ENCODE measurements around the gene ABHD17B. TPM values are rescaled to one million over a fixed set of nuclear protein-coding genes. Genes with fewer than 3 reads are reported as not detected.

ABHD17B gene
- total RNA-seq, 3 donors from 2014 or later = 13.6 to 26.3 (median 23.3) TPM

- Histone ChIP-seq H3K27ac (no peak overlapping the region), H3K9me3 (peaks cover 8 to 29% of the 10 kb centered on the region in 2 donors), H3K4me3 (no peak overlapping the region), H3K27me3 (no peaks in the 10 kb centered on the region), H3K36me3 (no peaks in the 10 kb centered on the region), H3K4me1 (no peaks in the 10 kb centered on the region)
- no peak for DNase-seq (ENCODE audit: low spot score in 2 of 2)
- TF ChIP-seq CTCF (IDR thresholded peaks at IDR 0.05) (no peak), POLR2A (IDR thresholded peaks at IDR 0.05) (no peak), POLR2AphosphoS5 (IDR thresholded peaks at IDR 0.05) (no peak)
- intact Hi-C loops (cut with DNase I; ENCODE audit: low total_unique reads) = no loop called here
Observed at GRCh38 chr9:71876829-71877228, 34.2 kb downstream of the ABHD17B start.

- intact Hi-C loops (cut with DNase I; ENCODE audit: low total_unique reads) = no loop called here
- H3K9me3 ChIP-seq = peaks cover 8 to 29% of the 10 kb centered on the region in 2 donors
Observed at GRCh38 chr9:71876106-71876505, 34.9 kb downstream of the ABHD17B start.

GRCh38 chr9:71875345-71875744 is 35.6 kb downstream of the ABHD17B start:
- DNase-seq (ENCODE audit: low spot score in 2 of 2) = no peak
- Histone ChIP-seq H3K4me1 (no peaks in the 10 kb centered on the region), H3K4me3 (no peak overlapping the region), H3K9me3 (peaks cover 8 to 29% of the 10 kb centered on the region in 2 donors), H3K27me3 (no peaks in the 10 kb centered on the region), H3K27ac (no peak overlapping the region), H3K36me3 (no peaks in the 10 kb centered on the region)
- intact Hi-C loops (cut with DNase I; ENCODE audit: low total_unique reads) = no loop called here
- no peak for TF ChIP-seq POLR2A (IDR thresholded peaks at IDR 0.05)
- TF ChIP-seq CTCF (IDR thresholded peaks at IDR 0.05) = no peak
- TF ChIP-seq POLR2AphosphoS5 (IDR thresholded peaks at IDR 0.05) = no peak

More at GRCh38 chr9:71876106-71876505, 34.9 kb downstream of the ABHD17B start:
- Histone ChIP-seq H3K27ac (no peak overlapping the region), H3K27me3 (no peaks in the 10 kb centered on the region), H3K36me3 (no peaks in the 10 kb centered on the region), H3K4me1 (no peaks in the 10 kb centered on the region), H3K4me3 (no peak overlapping the region)
- DNase-seq (ENCODE audit: low spot score in 2 of 2) = no peak
- no peak for TF ChIP-seq POLR2AphosphoS5 (IDR thresholded peaks at IDR 0.05)
- no peak for TF ChIP-seq CTCF (IDR thresholded peaks at IDR 0.05)

- H3K36me3 ChIP-seq = no peaks in the 10 kb centered on the region
- H3K9me3 ChIP-seq = peaks cover 6 to 18% of the 10 kb centered on the region in 2 donors
- no peaks in the 10 kb centered on the region for H3K27me3 ChIP-seq
- intact Hi-C loops (cut with DNase I; ENCODE audit: low total_unique reads) = no loop called here
- H3K4me3 ChIP-seq = no peak overlapping the region
- no peak for DNase-seq (ENCODE audit: low spot score in 2 of 2)
- TF ChIP-seq CTCF (IDR thresholded peaks at IDR 0.05) (no peak), POLR2AphosphoS5 (IDR thresholded peaks at IDR 0.05) (no peak), POLR2A (IDR thresholded peaks at IDR 0.05) (no peak)
- H3K27ac ChIP-seq = no peak overlapping the region
- no peaks in the 10 kb centered on the region for H3K4me1 ChIP-seq
Observed at GRCh38 chr9:71863631-71864030, 47.4 kb downstream of the ABHD17B start.

GRCh38 chr9:71861618-71862017 is 49.4 kb downstream of the ABHD17B start:
- Histone ChIP-seq H3K4me1 (no peaks in the 10 kb centered on the region), H3K4me3 (no peak overlapping the region), H3K27me3 (no peaks in the 10 kb centered on the region), H3K27ac (no peak overlapping the region), H3K9me3 (peaks cover 6 to 18% of the 10 kb centered on the region in 2 donors), H3K36me3 (no peaks in the 10 kb centered on the region)
- TF ChIP-seq POLR2A (IDR thresholded peaks at IDR 0.05) (no peak), CTCF (IDR thresholded peaks at IDR 0.05) (no peak), POLR2AphosphoS5 (IDR thresholded peaks at IDR 0.05) (no peak)
- intact Hi-C loops (cut with DNase I; ENCODE audit: low total_unique reads) = no loop called here
- no peak for DNase-seq (ENCODE audit: low spot score in 2 of 2)

All from breast epithelium (tissue), 4 donors.